Measurements from ENCODE around the gene ZNF41.
"Not testable (repeated sequence)": the region's sequence is repeated elsewhere in the genome, so short reads cannot be mapped to it uniquely, and the experiment has no call there.

ZNF41 gene

DNA sequence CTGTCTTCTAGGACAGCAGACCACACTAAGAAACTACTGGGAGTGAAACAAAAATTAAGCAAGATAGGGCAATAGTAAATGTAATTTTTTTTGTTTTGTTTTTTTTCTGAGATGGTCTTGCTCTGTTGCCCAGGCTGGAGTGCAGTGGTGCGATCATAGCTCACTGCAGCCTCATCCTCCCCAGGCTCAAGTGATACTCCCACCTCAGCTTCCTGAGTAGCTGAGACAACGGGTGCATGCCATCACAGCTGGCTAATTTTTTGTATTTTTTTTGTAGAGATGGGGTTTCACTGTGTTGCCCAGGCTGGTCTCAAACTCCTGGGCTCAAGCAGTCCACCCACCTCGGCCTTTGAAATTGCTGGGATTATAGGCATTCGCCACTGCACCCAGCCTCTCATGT, 9.1 kb upstream of the ZNF41 start:
- not testable (repeated sequence) for DNase-seq (ENCODE audit: low read depth in 2 of 2)

DNA sequence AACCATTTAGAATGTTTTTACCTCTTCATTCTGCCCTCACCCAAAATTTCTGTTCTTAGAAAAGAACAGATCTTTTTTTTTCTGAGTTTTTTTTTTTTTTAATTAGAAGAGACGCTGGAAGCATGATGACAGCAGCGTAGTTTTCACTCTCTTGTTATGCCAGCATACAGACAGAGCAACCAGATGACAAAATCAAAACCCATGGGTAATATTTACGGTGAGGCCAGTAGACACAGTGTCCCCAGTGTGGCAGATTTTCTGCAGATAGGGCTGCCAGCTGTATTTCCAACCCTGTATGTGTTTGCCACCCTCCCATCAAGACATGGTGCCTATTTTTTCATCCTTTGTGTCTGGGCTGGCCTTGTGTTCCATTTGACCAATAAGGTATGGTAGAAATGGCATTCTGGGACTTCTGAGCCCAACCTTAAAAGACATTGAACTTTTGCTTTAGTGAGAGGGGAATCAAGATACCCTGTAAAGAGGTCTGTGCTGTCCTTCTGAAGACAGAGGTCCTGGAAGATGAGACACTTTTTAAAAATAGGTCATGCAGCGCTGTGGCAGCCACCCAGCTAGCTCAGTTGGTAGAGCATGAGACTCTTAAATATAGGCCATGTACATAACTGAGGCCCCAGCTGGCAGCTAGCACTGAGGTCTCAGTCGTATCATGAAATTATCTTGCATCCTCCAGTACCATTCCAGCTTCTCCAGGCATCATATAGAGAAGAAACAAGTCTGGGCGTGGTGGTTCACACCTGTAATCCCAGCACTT, 6.7 kb upstream of the ZNF41 start:
- DNase-seq (ENCODE audit: low read depth in 2 of 2) = no peak

DNA sequence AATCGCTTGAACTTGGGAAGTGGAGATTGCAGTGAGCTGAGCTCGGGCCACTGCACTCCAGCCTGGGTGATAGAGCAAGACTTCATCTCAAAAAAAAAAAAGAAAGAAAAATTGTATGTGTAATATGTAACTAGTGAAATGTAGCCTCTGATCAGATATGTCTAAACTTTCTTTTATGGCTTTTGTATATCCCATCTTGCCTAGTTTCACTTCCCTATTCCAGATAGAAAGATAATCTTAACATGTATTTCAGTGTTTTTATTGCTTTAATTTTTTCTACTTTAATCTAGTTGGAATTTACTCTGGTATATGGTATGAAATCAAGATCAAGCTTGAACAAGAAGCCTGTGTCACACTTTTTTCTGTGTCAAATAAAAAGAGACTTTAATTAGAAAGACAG, 1.9 kb upstream of the ZNF41 start:
- DNase-seq (ENCODE audit: low read depth in 2 of 2) = no peak

DNA sequence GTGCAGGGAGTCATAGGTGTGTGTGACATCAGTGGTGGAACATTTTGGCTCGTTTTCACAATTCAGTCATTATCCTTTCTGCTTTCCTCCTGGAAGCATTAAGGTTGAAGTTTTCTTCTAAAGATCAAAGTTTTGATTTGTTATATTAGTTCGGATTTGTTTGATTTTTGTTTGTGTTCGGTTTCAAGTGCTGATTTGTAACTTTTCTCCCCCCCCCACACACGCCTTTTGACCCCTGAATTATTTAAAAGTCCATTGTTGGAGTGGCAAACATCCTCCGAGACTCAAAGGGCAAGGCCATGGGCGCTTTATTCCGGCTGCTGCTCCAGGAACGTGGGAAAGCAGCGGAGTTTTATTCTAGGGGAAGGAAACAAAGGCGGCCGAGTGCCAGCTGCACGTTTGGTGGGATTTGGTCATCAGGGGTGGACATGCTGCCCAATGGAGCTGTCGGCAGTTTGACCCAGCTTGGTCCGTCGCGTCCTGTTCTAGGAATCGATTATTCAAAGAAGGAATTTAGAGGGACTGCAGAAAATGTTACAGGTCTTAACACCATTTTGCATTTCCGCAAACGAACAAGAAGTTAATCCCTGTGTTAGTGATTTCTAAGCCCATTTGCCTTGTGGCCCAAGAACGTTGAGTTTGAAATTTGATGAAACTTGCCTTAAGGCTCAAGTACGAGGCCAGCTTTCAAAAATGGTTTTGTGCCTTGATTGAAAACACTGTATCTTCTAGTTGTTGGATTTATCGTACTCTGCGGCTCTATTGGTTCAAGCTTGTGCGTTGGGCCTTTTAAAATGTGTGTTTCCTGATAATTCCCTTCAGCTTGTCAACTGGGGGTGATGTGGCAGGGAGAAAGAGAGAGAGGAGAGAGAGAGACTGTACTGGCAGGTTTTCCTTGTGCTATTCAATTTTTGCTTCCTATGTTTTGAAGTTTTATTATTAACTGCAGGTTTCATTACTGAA, 565 bp upstream of the ZNF41 start:
- no peak for DNase-seq (ENCODE audit: low read depth in 2 of 2)

DNA sequence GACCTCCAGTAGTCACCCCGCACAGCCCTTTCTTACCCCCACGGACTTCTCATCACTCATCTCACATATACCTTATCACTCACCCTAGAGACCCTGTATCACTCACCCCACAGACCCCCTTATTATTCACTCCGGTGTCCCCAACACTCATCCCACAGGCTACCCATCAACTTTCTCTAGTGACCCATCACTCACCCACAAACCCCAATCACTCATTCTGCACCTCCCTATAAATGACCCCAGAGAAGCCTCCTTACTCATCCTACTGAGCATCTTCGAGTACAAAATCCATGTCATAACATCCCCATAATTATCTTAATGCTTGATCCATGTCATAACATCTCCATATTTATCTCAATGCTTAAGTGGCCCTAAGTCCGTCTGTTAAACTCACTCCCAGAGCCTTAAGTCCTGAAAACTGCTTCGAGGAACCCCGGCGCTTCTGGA, 934 bp downstream of the ZNF41 start:
- no peak for DNase-seq (ENCODE audit: low read depth in 2 of 2)

DNA sequence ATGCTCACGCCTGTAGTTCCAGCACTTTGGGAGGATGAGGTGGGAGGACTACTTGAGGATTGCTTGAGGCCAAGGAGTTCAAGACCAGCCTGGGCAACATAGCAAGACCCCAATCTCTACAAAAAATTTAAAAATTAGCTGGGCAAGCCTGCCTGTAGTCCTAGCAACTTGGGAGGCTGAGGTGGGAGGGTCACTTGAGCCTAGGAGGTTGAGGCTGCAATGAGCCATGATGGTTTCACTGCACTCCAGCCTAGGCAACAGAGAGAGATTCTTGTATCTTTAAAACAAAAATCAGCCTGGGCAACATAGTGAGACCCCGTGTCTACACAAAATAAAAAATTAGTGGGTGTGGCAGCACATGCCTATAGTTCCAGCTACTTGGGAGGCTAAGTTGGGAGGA, 1.9 kb downstream of the ZNF41 start:
- DNase-seq (ENCODE audit: low read depth in 2 of 2) = no peak

DNA sequence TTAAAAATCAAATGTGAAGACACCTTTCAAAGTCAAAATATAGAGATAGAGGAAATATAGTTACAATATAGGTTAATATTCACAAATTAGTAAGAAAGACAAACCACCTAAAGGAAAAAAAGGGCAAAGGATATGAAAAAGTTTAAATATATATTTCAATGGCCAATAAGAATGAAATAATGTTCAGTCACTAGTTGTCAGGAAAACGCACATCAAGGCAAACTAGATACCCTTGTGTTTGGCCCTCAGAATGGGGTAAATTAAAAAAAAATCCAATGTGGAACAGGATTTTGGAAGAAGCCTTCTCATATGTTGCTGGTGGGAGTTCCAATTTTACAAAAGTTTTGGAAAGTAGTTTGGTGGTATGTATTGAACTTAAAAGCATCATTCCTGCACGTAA, 2.4 kb downstream of the ZNF41 start:
- no peak for DNase-seq (ENCODE audit: low read depth in 2 of 2)

DNA sequence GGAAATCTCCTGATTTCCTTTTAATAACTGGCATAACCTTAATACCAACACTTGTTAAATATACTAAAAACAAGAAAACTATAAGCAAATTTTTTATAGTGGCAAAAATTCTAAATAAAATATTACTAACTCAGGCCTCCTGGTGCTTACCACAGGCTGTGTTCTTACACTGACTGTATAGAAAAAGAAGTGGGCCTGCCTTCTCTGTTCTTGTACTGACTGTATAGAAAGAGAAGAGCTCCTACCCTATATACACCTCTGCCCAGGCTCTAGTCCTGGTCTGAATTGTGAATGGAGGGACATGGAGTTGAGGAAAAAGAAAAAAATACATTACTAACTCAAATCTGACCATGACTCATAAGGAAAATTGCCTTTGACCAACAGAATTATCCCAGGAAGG, 7.5 kb downstream of the ZNF41 start:
- no peak for DNase-seq (ENCODE audit: low read depth in 2 of 2)

DNA sequence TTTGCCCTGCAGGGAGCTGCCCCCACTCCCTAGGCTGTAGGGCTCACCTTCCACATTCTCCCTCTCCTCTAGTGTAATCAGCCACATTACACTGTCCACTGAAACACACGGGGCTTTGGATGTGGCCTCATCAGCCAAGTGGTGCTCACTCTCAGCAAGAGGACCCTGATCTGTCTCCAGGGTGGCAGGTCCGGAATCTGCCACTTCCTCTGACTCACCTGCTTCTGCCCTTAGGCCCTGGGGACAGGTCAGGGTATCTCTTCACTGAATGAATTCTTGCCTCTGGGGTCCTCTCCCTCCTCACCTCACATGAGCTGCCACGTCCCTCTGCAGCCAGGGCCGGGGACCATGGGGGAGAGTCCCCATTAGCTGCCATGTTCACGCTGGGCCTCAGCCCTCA, 15.9 kb downstream of the ZNF41 start:
- no peak for DNase-seq (ENCODE audit: low read depth in 2 of 2)

DNA sequence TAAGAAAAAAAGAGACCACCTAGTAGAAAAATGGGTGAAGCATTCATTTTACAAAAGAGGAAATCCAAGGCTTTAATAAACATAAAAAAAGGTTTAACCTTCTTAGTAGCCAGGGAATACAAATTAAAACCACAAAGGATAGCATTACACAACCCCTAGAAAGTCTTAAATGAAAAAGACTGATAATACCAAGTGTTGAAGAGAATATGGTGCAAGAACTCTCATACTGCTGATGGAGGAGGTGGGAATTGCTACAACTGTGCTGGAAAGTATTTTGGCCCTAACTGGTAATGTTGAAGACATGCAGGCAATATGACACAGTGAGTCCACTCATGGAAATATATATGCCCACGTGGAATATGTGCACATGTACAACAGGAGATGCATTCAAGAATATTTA, 22.5 kb downstream of the ZNF41 start:
- no peak for DNase-seq (ENCODE audit: low read depth in 2 of 2)

DNA sequence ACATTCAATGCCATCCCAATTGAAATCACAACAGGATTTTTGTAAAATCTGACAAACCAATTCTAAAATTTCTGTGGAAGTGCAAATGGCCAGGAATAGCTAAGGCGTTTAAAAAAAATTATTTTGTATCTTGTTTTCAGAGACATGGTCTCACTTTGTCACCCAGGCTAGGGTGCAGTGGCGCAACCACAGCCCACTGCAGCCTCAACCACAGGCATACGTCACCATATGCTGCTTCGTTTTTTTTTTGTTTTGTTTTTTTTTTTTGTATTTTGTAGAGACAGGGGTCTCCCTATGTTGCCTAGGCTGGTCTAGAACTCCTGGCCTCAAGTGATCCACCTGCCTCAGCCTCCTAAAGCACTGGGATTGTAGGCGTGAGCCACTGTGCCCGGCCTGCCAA, 24.5 kb downstream of the ZNF41 start:
- peak in 1 of 2 donors; percentile 10 for DNase-seq (ENCODE audit: low read depth in 2 of 2)

DNA sequence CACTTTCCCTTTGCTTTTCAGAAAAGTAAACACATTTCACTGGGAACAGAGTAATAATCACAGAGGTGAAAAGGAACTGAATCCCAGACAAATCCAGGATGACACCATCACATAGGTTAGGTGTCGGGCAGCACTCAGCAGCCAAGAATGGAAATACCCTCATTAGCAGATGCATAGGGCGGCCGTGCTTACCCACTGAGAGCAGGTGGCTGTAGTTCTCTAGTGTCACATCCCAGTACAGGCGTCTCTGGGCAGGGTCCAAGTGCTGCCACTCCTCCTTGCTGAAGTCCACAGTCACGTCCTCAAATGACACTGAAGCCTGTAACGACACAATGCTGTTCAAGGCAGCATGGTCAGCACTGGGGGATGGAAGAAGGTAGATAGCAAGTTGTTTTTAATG, 26.9 kb downstream of the ZNF41 start:
- no peak for DNase-seq (ENCODE audit: low read depth in 2 of 2)

DNA sequence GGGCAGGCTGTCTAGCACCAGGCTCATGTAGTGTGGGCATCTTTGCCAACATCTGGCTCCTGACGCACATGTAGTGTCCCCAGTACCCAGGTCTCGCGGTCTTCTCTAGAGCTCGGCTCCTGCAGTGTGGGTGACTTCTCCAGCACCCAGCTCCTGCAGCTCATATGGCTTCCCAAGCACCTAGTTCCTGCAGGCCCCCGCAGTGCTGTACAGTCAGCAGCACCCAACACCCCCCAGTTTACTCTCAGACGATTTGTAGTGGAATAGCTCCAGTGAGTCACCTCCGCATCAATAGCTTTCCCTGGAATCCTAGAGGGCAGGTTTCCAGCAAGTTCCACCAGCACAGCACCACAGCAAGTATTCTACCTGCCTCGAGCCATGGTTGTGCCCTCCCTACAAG, 30.9 kb downstream of the ZNF41 start:
- no peak for DNase-seq (ENCODE audit: low read depth in 2 of 2)

DNA sequence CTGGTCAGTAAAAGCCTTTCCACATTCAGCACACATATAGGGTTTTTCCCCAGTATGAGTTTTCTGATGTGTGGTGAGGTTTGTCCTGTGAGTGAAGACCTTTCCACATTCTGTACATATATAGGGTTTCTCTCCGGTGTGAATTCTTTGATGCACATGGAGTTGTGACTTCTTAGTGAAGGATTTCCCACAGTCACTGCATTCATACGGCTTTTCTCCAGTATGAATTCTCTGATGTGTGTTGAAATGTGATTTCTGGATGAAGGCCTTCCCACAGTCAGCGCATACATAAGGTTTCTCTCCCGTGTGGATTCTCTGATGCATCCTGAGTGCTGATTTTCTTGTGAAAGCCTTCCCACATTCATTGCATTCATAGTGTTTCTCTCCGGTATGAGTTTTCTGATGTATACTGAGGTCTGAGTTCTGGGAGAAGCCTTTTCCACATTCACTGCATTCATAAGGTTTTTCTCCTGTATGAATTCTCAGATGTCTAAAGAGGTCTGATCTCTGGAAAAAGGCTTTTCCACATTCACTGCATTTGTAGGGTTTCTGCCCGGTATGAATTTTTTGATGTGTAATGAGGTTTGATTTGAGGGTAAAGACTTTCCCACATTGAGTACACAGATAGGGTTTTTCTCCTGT, 34.7 kb downstream of the ZNF41 start:
- DNase-seq (ENCODE audit: low read depth in 2 of 2) = no peak

DNA sequence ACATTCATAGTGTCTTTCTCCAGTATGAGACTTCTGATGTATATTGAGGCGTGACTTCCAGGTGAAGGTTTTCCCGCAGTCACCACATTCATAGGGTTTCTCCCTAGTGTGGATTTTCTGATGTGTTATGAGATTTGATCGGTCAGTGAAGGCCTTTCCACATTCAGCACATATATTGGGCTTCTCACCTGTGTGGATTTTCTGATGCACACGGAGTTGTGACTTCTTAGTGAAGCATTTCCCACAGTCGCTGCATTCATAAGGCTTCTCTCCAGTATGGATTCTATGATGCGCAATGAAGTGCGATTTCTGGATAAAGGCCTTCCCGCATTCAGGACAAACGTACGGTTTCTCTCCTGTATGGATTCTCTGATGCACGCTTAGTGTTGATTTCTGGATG, 35.4 kb downstream of the ZNF41 start:
- DNase-seq (ENCODE audit: low read depth in 2 of 2) = no peak

DNA sequence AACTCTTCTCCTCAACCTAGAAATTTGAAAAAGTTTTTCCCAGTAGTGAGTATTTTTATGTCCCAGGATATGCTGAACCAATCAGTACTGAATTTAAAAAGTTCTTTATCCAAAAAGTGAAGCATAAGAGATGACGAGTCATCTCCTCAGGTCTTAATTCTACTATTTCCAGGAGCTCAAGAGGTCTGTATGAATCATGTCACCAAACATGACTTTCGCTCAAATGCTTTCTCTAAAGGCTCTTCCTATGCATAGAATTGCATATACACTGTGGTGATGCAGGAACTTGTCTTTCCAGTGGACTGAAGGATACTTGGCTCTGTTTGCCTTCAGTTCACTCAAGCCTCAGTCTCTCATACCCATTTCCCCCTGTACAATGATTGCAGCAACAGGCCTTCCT, 36.1 kb downstream of the ZNF41 start:
- no peak for DNase-seq (ENCODE audit: low read depth in 2 of 2)

DNA sequence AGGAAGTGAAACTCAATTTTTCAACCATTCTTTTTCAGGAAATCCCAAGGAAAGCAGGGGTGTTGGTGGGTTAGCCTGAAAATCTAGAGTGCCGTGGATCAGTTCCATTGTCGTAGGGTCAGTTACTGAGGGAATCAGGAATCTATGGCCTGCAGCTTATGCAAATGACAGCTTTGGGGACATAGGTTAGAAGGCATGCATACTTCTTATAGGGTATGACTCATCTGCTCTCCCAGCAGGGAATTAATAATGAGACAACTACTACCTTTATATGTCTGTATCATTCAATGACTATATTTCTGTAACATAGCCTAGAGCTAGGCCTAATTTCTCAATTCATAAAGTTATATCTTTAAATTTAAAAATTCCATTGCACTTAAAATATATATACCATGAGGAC, 36.6 kb downstream of the ZNF41 start:
- DNase-seq (ENCODE audit: low read depth in 2 of 2) = no peak

DNA sequence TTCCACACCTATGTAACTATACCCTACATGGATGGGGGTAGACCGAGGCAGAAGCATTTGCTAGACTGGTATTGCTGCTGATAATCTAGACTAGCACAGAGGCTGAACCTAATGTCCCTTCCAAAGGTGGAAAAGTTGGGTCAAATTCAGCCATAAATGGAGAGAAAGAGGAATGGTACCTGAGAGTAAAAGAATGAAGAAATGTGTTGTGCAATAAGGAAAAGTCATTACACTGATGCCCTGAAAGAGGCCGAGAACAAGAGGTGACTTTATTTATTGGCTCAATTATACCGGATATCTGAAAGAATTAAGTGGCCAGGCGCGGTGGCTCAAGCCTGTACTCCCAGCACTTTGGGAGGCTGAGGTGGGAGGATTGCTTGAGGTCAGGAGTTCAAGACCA, 52.1 kb downstream of the ZNF41 start:
- no peak for DNase-seq (ENCODE audit: low read depth in 2 of 2)

DNA sequence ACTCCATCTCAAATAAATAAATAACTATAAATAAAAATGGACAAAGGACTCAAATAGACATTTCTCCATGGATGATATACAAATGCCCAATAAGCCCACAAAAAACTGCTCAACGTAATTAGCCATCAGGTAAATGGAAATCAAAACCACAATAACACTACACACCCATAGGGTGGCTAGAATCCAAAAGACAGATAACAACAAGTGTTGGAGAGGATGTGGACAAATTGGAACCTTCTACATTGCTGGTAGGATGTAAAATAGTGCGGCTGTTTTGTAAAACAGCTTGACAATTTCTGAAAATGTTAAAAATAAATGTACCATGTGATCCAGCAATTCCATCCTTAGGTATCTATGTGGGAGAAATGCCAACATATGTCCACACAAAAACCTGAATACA, 60.6 kb downstream of the ZNF41 start:
- DNase-seq (ENCODE audit: low read depth in 2 of 2) = no peak

DNA sequence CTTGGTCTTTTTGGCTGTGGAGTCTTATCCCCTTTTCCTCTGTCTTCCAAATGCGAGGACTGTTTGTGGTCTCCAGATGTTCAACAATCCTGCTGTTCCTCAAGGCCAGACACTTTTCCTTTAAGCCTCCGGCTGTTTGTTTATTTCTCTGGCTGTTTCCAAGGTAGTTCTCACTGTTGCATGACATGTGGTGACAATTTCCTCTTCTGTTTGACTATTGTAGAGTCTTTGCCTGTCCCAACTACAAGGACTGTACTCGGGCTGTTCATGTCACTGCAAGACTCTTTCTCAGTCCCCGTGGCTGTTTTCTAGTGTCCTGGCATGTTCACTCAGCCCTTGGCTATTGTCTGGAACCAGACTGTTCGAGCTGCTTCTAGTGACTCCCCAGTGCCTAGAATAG, 62.1 kb downstream of the ZNF41 start:
- DNase-seq (ENCODE audit: low read depth in 2 of 2) = no peak

DNA sequence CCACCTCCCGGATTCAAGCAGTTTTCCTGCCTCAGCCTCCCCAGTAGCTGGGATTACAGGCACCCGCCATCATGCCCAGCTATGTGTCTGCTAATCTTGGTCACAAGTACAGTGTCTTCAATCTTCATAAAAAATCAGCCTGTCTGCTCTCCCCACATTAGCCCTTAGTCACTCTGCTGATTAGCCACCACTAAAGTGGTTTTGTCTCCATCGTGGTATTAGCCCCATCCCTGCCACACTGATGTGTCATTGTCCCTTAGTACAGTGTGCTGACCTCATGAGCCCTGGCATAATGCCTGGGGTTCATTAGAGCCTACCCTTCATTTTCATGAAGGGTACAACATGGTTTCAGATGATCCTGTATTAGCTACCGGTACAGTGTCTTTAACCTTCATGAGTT, 62.8 kb downstream of the ZNF41 start:
- no peak for DNase-seq (ENCODE audit: low read depth in 2 of 2)

DNA sequence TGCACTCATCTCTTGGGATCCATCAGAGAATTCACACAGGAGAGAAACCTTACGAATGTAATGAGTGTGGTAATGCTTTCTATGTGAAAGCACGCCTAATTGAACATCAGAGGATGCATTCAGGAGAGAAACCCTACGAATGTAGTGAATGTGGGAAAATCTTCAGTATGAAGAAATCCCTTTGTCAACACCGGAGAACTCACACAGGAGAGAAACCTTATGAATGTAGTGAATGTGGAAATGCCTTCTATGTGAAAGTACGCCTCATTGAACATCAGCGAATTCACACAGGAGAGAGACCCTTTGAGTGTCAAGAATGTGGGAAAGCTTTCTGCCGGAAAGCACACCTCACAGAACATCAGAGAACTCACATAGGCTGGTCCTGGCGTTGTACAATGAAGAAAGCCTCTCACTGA, 69.8 kb downstream of the ZNF41 start:
- DNase-seq (ENCODE audit: low read depth in 2 of 2) = no peak
